RWPE2 (cell line): ENCODE measurements around the gene SLC44A2.

Experiments used
- ATAC-seq: fragments of 200-7000 bp; cut with Tn5 transposase; 3 replicates; pipeline ENCODE4 v1.9.1; 2021; ENCODE audit warnings: low read depth
- DNase-seq: peaks from one replicate; pipeline ENCODE4 v3.0.0-alpha.2; 2020; ENCODE audit warnings: low spot score
- H3K27ac ChIP-seq: fragments of 450-650 bp; 2 replicates; pipeline ENCODE4 v1.5.1; 2017; ENCODE audit warnings: mild to moderate bottlenecking; ENCODE audit not compliant: poor library complexity, severe bottlenecking
- H3K27me3 ChIP-seq: fragments of 250-450 bp; sonication (Bioruptor Pico); 2 replicates; pipeline ENCODE4 v1.5.1; 2021; ENCODE audit warnings: mild to moderate bottlenecking, moderate library complexity; ENCODE audit not compliant: insufficient read depth, poor library complexity, severe bottlenecking
- H3K36me3 ChIP-seq: fragments of 250-450 bp; sonication (Bioruptor Pico); 2 replicates; pipeline ENCODE4 v1.5.1; 2020; ENCODE audit warnings: low read depth, mild to moderate bottlenecking, moderate library complexity
- H3K4me1 ChIP-seq: fragments of 250-450 bp; sonication (Bioruptor Pico); 2 replicates; pipeline ENCODE4 v1.5.1; 2021; ENCODE audit warnings: mild to moderate bottlenecking, moderate library complexity; ENCODE audit not compliant: insufficient read depth, poor library complexity, severe bottlenecking
- H3K4me3 ChIP-seq: fragments of 250-450 bp; sonication (Bioruptor Pico); 2 replicates; pipeline ENCODE4 v1.5.1; 2021; ENCODE audit warnings: mild to moderate bottlenecking, moderate library complexity; ENCODE audit not compliant: severe bottlenecking
- H3K9me3 ChIP-seq: fragments of 250-450 bp; sonication (Bioruptor Pico); 2 replicates; pipeline ENCODE4 v1.5.1; 2021; ENCODE audit warnings: mild to moderate bottlenecking, moderate library complexity; ENCODE audit not compliant: severe bottlenecking
- TF ChIP-seq, protein P1 (sequence below): fragments of 450-650 bp; IDR thresholded peaks from one replicate; pipeline ENCODE4 v1.5.1; 2017; ENCODE audit warnings: mild to moderate bottlenecking, moderate library complexity; ENCODE audit not compliant: poor library complexity, severe bottlenecking

The SLC44A2 gene

DNA sequence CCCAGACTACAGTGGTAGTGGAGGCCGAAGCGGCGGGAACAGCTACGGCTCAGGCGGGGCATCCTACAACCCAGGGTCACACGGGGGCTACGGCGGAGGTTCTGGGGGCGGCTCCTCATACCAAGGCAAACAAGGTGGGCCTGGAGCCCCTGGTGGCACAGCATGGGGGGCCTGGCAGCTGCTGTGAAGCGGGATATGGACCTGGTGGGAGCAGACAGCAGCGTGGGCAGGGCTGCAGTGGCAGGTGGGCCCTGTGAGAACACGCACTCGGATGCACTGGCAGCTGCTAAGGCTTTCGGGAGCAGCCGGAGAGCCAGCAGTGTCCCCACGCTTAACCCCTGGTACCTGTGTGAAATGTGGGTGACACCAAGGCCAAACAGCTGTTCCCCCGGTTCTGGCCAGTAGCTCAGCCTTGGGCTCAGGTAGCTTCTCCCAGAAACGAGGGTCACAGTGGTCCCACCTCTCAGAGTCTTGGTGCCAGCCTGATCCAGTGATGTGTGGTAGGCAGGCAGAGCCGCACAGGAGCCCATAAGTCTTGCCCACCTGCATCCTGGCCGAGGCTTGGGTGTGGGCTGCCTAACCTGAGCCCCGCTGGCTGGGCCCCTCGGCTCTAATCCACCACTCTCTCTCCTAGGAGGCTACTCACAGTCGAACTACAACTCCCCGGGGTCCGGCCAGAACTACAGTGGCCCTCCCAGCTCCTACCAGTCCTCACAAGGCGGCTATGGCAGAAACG lies 63.4 kb downstream of the SLC44A2 start:
- Histone ChIP-seq H3K9me3 (no peaks in the 10 kb centered on the region), H3K4me3 (no peak overlapping the region), H3K27ac (no peak overlapping the region), H3K4me1 (no peaks in the 10 kb centered on the region), H3K36me3 (peaks cover 74% of the 10 kb centered on the region), H3K27me3 (no peaks in the 10 kb centered on the region)
- DNase-seq (no peak), ATAC-seq (no peak)
- TF ChIP-seq, protein P1, sequence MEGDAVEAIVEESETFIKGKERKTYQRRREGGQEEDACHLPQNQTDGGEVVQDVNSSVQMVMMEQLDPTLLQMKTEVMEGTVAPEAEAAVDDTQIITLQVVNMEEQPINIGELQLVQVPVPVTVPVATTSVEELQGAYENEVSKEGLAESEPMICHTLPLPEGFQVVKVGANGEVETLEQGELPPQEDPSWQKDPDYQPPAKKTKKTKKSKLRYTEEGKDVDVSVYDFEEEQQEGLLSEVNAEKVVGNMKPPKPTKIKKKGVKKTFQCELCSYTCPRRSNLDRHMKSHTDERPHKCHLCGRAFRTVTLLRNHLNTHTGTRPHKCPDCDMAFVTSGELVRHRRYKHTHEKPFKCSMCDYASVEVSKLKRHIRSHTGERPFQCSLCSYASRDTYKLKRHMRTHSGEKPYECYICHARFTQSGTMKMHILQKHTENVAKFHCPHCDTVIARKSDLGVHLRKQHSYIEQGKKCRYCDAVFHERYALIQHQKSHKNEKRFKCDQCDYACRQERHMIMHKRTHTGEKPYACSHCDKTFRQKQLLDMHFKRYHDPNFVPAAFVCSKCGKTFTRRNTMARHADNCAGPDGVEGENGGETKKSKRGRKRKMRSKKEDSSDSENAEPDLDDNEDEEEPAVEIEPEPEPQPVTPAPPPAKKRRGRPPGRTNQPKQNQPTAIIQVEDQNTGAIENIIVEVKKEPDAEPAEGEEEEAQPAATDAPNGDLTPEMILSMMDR: no peak

DNA sequence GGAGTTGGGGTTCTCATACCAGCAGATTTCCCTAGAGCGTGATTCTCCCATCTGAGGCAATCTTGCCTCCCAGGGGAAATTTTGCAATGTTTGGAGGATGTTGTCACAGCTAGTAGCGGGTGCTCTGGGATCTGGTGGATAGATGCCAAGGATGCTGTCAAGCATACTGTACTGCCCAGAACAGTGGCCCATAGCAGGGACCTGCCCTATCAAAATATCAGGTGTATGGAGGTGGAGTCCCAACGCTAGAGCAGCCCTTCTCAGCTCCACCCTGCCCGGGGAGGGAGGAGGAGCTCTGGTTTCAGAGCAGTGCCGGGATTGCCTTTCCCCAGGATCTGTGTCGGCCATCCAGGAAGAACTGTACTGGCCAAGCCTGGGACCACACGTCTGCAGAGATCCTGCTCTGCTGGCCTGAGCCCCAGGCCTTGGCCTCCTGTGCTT lies 65.0 kb downstream of the SLC44A2 start:
- H3K27me3 ChIP-seq: no peaks in the 10 kb centered on the region
- DNase-seq (no peak), ATAC-seq (peak; percentile 6; the same call in 2 of the 3 replicates)
- H3K36me3 ChIP-seq: peaks cover 57% of the 10 kb centered on the region
- TF ChIP-seq, protein P1: no peak
- H3K4me3 ChIP-seq: no peak overlapping the region
- H3K9me3 ChIP-seq: no peaks in the 10 kb centered on the region
- no peak overlapping the region for H3K27ac ChIP-seq
- H3K4me1 ChIP-seq: no peaks in the 10 kb centered on the region

DNA sequence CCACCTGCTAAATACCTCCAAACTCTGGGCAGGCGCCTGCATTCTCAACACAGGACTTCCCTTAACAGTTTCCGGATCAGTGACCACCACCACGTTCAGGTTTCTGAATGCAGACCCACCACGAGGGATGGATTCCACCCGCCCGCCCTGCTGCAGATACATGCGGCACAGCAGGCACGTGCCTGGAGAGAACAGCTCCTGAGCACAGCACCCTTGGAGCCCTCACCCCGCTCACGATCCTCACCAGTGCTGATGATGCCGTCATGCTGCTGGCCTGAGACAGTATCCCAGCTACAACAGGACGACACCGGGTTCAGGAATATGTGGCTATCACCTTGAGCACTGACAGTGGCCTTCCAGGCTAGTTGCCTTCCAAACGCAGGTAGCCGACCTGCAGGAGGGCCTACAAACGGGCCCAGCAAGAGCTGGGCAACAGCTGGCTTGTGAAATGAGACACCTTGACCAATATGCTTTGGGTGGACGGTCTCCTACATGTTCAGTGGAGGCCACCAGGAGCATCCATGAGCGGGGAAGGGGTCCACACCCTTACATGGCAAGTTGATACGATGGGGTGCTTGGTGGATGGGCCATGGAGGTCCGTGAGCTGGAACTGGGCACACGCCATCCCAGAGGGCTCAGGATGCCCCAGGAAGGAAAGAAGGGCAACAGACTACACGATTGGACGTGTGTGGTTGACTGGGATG lies 66.0 kb downstream of the SLC44A2 start:
- Histone ChIP-seq H3K9me3 (no peaks in the 10 kb centered on the region), H3K27ac (no peak overlapping the region), H3K4me3 (no peak overlapping the region), H3K4me1 (no peaks in the 10 kb centered on the region), H3K27me3 (no peaks in the 10 kb centered on the region), H3K36me3 (peaks cover 52% of the 10 kb centered on the region)
- ATAC-seq: no peak
- DNase-seq: no peak
- TF ChIP-seq, protein P1: no peak

DNA sequence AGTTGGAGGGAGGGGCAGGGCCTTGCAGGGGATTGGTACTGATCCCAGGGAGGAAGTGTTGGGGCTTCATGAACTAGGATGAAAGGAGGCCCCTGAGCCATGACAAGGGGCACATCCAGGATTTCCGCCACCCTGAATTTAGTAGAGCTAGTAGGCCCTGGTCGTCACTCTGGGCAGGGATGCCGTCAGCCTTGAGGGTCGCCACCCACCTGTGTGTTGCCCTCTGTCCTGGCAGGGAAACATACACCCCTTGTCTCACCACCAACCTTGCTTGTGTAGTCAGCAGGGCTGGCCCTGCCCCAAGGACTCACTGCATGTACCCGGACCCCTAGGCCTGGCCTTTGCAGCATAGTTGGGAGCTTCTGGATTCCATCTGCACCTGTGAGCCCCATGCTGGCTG lies 66.5 kb downstream of the SLC44A2 start:
- ATAC-seq: no peak
- H3K36me3 ChIP-seq: peaks cover 46% of the 10 kb centered on the region
- no peak overlapping the region for H3K4me3 ChIP-seq
- H3K27me3 ChIP-seq: no peaks in the 10 kb centered on the region
- no peaks in the 10 kb centered on the region for H3K9me3 ChIP-seq
- no peak for DNase-seq
- H3K27ac ChIP-seq: no peak overlapping the region
- TF ChIP-seq, protein P1: no peak
- H3K4me1 ChIP-seq: no peaks in the 10 kb centered on the region
